HepG2 (cell line): ENCODE measurements around the gene FCER1G. TPM values are rescaled to one million over a fixed set of nuclear protein-coding genes. Genes with fewer than 3 reads are reported as not detected.

Source experiments
- ARNT2 ChIP-seq: sonication (generic); formaldehyde crosslinking; IDR thresholded peaks from 2 replicates; pipeline ENCODE4 v1.8.0; 2022; ENCODE audit warnings: mild to moderate bottlenecking, low read depth, missing genetic modification reagents, moderate library complexity
- CREM ChIP-seq, 2 experiments: sonication (generic) in 1 of 2; formaldehyde crosslinking in 1 of 2; IDR thresholded peaks; 2 replicates each; pipeline versions ENCODE4 v1.4.0 to v1.6.1; 2016 to 2020; ENCODE audit warnings: antibody characterized with exemption in 1 of 2, mild to moderate bottlenecking in 1 of 2, missing genetic modification reagents in 1 of 2
- FIP1L1 ChIP-seq: fragments of 200-400 bp; formaldehyde crosslinking; IDR thresholded peaks from 2 replicates; pipeline ENCODE4 v1.6.1; 2018; ENCODE audit warnings: low read depth, mild to moderate bottlenecking, low read length, moderate library complexity, borderline replicate concordance; ENCODE audit not compliant: insufficient read depth
- HDAC1 ChIP-seq: sonication (generic); formaldehyde crosslinking; IDR thresholded peaks from 2 replicates; pipeline ENCODE4 v1.5.1; 2020; ENCODE audit warnings: mild to moderate bottlenecking, missing genetic modification reagents
- HMG20B ChIP-seq: conservative IDR thresholded peaks from 2 replicates; pipeline ENCODE4 v1.6.1; 2016; ENCODE audit warnings: missing genetic modification reagents, missing compliant biosample characterization
- KDM2A ChIP-seq: sonication (generic); formaldehyde crosslinking; IDR thresholded peaks from 2 replicates; pipeline ENCODE4 v1.4.0; 2020; ENCODE audit warnings: low read depth, missing genetic modification reagents, borderline replicate concordance
- KDM6A ChIP-seq: IDR thresholded peaks from 2 replicates; pipeline ENCODE4 v1.6.1; 2016; ENCODE audit warnings: low read depth
- MXD4 ChIP-seq: IDR thresholded peaks from 2 replicates; pipeline ENCODE4 v1.6.1; 2016; ENCODE audit warnings: mild to moderate bottlenecking, missing biosample characterization, missing genetic modification reagents
- POLR2AphosphoS2 ChIP-seq: IDR thresholded peaks from 2 replicates; pipeline ENCODE4 v1.6.1; 2011; ENCODE audit warnings: low read depth, low read length, improper control_type of control experiment
- RBM22 ChIP-seq: fragments of 200-400 bp; formaldehyde crosslinking; optimal IDR thresholded peaks from 2 replicates; pipeline ENCODE3; 2017; ENCODE audit warnings: mild to moderate bottlenecking, low read length, moderate library complexity
- SUZ12 ChIP-seq: fragments of 150-350 bp; IDR thresholded peaks from 2 replicates; pipeline ENCODE4 v1.6.1; 2014; ENCODE audit warnings: low read depth, low read length
- XRCC5 ChIP-seq: fragments of 200-400 bp; formaldehyde crosslinking; optimal IDR thresholded peaks from 2 replicates; pipeline ENCODE3; 2017; ENCODE audit warnings: mild to moderate bottlenecking, low read length
- ZNF207 ChIP-seq: fragments of 450-650 bp; IDR thresholded peaks from 2 replicates; pipeline ENCODE4 v1.6.1; 2016; ENCODE audit warnings: antibody characterized with exemption, borderline replicate concordance
- ZNF281 ChIP-seq: sonication (generic); formaldehyde crosslinking; IDR thresholded peaks from 2 replicates; pipeline ENCODE4 v1.4.0; 2020; ENCODE audit warnings: missing genetic modification reagents, borderline replicate concordance
- ZNF430 ChIP-seq: sonication (generic); formaldehyde crosslinking; IDR thresholded peaks from 2 replicates; pipeline ENCODE4 v1.9.0; 2021; ENCODE audit warnings: mild to moderate bottlenecking, missing genetic modification reagents
- ZNF558 ChIP-seq: sonication (generic); formaldehyde crosslinking; IDR thresholded peaks from 2 replicates; pipeline ENCODE4 v1.9.0; 2022; ENCODE audit warnings: mild to moderate bottlenecking, missing genetic modification reagents, borderline replicate concordance
- ZNF597 ChIP-seq: sonication (generic); formaldehyde crosslinking; IDR thresholded peaks from 2 replicates; pipeline ENCODE4 v1.5.0; 2020; ENCODE audit warnings: missing genetic modification reagents
- ZNF674 ChIP-seq: sonication (generic); formaldehyde crosslinking; IDR thresholded peaks from 2 replicates; pipeline ENCODE4 v1.5.0; 2020; ENCODE audit warnings: low read depth, mild to moderate bottlenecking, missing genetic modification reagents
- ZNF687 ChIP-seq: sonication (generic); formaldehyde crosslinking; IDR thresholded peaks from 2 replicates; pipeline ENCODE4 v1.5.1; 2020; ENCODE audit warnings: mild to moderate bottlenecking, missing genetic modification reagents, moderate library complexity
- ZNF773 ChIP-seq: sonication (generic); formaldehyde crosslinking; IDR thresholded peaks from 2 replicates; pipeline ENCODE4 v1.4.0; 2020; ENCODE audit warnings: missing genetic modification reagents, borderline replicate concordance
- ZNF816 ChIP-seq: sonication (generic); formaldehyde crosslinking; IDR thresholded peaks from 2 replicates; pipeline ENCODE4 v1.8.0; 2022; ENCODE audit warnings: missing genetic modification reagents, mild to moderate bottlenecking, borderline replicate concordance
- polyA plus RNA-seq, 8 experiments: library from polyadenylated mRNA; depleted of rRNA in 3 of 8; stranded (reverse) in 7 of 8; unstranded in 1 of 8; fragments of >200 nt; fragmentation: Illumina TruSeq in 4 of 8; extraction: Trizol in 4 of 8; gene quantifications; 2 replicates each; pipeline versions ENCODE4 v1.2.1 to v1.2.3, GENCODE V29; 2011 to 2016; ENCODE audit warnings: low read depth in 4 of 8, missing spikeins in 1 of 8, mixed read lengths in 1 of 8; ENCODE audit not compliant: insufficient read depth in 1 of 8
- total RNA-seq, 5 experiments: library from RNA; depleted of rRNA; stranded (reverse); fragments of >200 nt; fragmentation: Illumina TruSeq; extraction: Trizol; gene quantifications; 2 replicates each; pipeline ENCODE4 v1.2.3, GENCODE V29; 2016; ENCODE audit warnings: low read depth in 1 of 5

FCER1G gene
- total and polyA plus RNA-seq, 2 of the 13 experiments (the other 11 are each of a cell fraction or from before 2014, with no cell fraction given): 1.3 to 6.4 TPM

- TF ChIP-seq ZNF281 (CRISPR knock-in tag): peak; percentile 21; the same call in 1 of the 2 replicates
- peak; percentile 71; the same call in 1 of the 2 replicates for TF ChIP-seq MXD4
- no peak for TF ChIP-seq ZNF207
- 0 out of 2 replicates have a peak, but pooled peaks have one; percentile 41 for TF ChIP-seq ZNF558
- peak; percentile 89 for TF ChIP-seq ZNF687 (CRISPR knock-in tag)
- peak; percentile 78 for TF ChIP-seq CREM (IDR thresholded peaks at IDR 0.05)
- no peak for TF ChIP-seq CREM (CRISPR knock-in tag; IDR thresholded peaks at IDR 0.05)
- TF ChIP-seq XRCC5: peak; percentile 94
- 0 out of 2 replicates have a peak, but pooled peaks have one; percentile 22 for TF ChIP-seq ZNF773 (CRISPR knock-in tag)
- TF ChIP-seq SUZ12: no peak
- TF ChIP-seq HMG20B (CRISPR knock-in tag): no peak
- TF ChIP-seq HDAC1 (CRISPR knock-in tag): peak; percentile 64
- TF ChIP-seq ZNF597 (CRISPR knock-in tag): no peak
- TF ChIP-seq FIP1L1: no peak
- TF ChIP-seq KDM6A (CRISPR knock-in tag): no peak
- peak; percentile 77 for TF ChIP-seq ARNT2 (CRISPR knock-in tag)
- TF ChIP-seq RBM22: peak; percentile 71
- peak; percentile 63; the same call in 1 of the 2 replicates for TF ChIP-seq ZNF816 (CRISPR knock-in tag)
- peak; percentile 92 for TF ChIP-seq KDM2A (CRISPR knock-in tag)
- peak; percentile 48; the same call in 1 of the 2 replicates for TF ChIP-seq ZNF430 (CRISPR knock-in tag)
- no peak for TF ChIP-seq POLR2AphosphoS2
- TF ChIP-seq ZNF674 (CRISPR knock-in tag): no peak
These were observed 49.1 kb upstream of the FCER1G start, which contains the start of gene PPOX (continued) for GRCh38 chr1:161165742-161166668.
